Activated CD4-positive, alpha-beta T cell treated with anti-CD3 and anti-CD28 coated beads, Interleukin-2, amount 10 ng/mL, durations not matched to agents 7 days and 5 days (primary cell): ENCODE measurements around the gene IPO11. TPM values are rescaled to one million over a fixed set of nuclear protein-coding genes. Genes with fewer than 3 reads are reported as not detected.

ENCODE experiments used
- CTCF ChIA-PET: fragments of 350-600 bp; sonication (Branson Sonifier 250); formaldehyde crosslinking; loops from one replicate; lab custom pipeline; 2021; ENCODE audit warnings: antibody characterized with exemption; lab: Charles Lee
- POLR2A ChIA-PET: fragments of 350-600 bp; sonication (Branson Sonifier 250); formaldehyde crosslinking; loops from one replicate; lab custom pipeline; 2021; ENCODE audit warnings: antibody characterized with exemption; lab: Charles Lee
- DNase-seq: peaks from one replicate; pipeline ENCODE4 v3.0.0-alpha.2; 2020
- H3K27ac Mint-ChIP-seq: one replicate; pipeline ENCODE4 v1.8.0; 2021; ENCODE audit warnings: mild to moderate bottlenecking, moderate library complexity, mixed read lengths
- H3K27me3 Mint-ChIP-seq: one replicate; pipeline ENCODE4 v1.8.0; 2021; ENCODE audit warnings: mixed read lengths
- H3K36me3 Mint-ChIP-seq: one replicate; pipeline ENCODE4 v1.8.0; 2021; ENCODE audit warnings: low read depth, mixed read lengths
- H3K4me1 Mint-ChIP-seq: one replicate; pipeline ENCODE4 v1.8.0; 2021; ENCODE audit warnings: mixed read lengths
- H3K4me3 Mint-ChIP-seq: one replicate; pipeline ENCODE4 v1.8.0; 2021; ENCODE audit warnings: mild to moderate bottlenecking, moderate library complexity, mixed read lengths
- H3K9me3 Mint-ChIP-seq: one replicate; pipeline ENCODE4 v1.8.0; 2021; ENCODE audit warnings: mixed read lengths
- total RNA-seq, 2 experiments: library from RNA; stranded (reverse); gene quantifications; one replicate each; pipeline ENCODE4 v1.2.3, GENCODE V29; 2021

The IPO11 gene
- total RNA-seq, 2 experiments from 2014 or later = 27.3 to 29.9 TPM

GRCh38 chr5:62627121-62627520, 214.6 kb downstream of the IPO11 start:
- Mint-ChIP-seq H3K4me1 (no peaks in the 10 kb centered on the region), H3K36me3 (no peaks in the 10 kb centered on the region), H3K27ac (no peak overlapping the region), H3K27me3 (no peaks in the 10 kb centered on the region), H3K9me3 (no peaks in the 10 kb centered on the region), H3K4me3 (no peak overlapping the region)
- POLR2A ChIA-PET = no interaction called here
- DNase-seq = no peak
- CTCF ChIA-PET = no interaction called here

GRCh38 chr5:62627901-62628300, 215.3 kb downstream of the IPO11 start:
- H3K9me3 Mint-ChIP-seq = no peaks in the 10 kb centered on the region

GRCh38 chr5:62631909-62632580, 219.5 kb downstream of the IPO11 start:
- DNase-seq = no peak
- Mint-ChIP-seq H3K27me3 (no peaks in the 10 kb centered on the region), H3K4me1 (no peaks in the 10 kb centered on the region), H3K27ac (no peak overlapping the region), H3K4me3 (no peak overlapping the region), H3K9me3 (no peaks in the 10 kb centered on the region), H3K36me3 (no peaks in the 10 kb centered on the region)
- CTCF ChIA-PET = no interaction called here
- POLR2A ChIA-PET = interaction anchor here (0.7 kb wide), 1 partner anchor 1329 kb away, joined by 5 read pairs; no protein-coding TSS in a partner anchor

More at GRCh38 chr5:62627901-62628300, 215.3 kb downstream of the IPO11 start:
- Mint-ChIP-seq H3K27ac (no peak overlapping the region), H3K4me3 (no peak overlapping the region), H3K4me1 (no peaks in the 10 kb centered on the region), H3K36me3 (no peaks in the 10 kb centered on the region), H3K27me3 (no peaks in the 10 kb centered on the region)
- DNase-seq = no peak
- CTCF ChIA-PET = no interaction called here
- POLR2A ChIA-PET = no interaction called here

GRCh38 chr5:62633243-62633642, 220.7 kb downstream of the IPO11 start:
- DNase-seq = no peak
- H3K27ac Mint-ChIP-seq = no peak overlapping the region
- no peaks in the 10 kb centered on the region for H3K9me3 Mint-ChIP-seq
- no peaks in the 10 kb centered on the region for H3K27me3 Mint-ChIP-seq
- no peaks in the 10 kb centered on the region for H3K4me1 Mint-ChIP-seq
- ChIA-PET POLR2A (no interaction called here), CTCF (no interaction called here)
- no peak overlapping the region for H3K4me3 Mint-ChIP-seq
- no peaks in the 10 kb centered on the region for H3K36me3 Mint-ChIP-seq

GRCh38 chr5:62640446-62640845, 227.9 kb downstream of the IPO11 start:
- CTCF ChIA-PET = no interaction called here
- Mint-ChIP-seq H3K4me1 (peaks cover 3% of the 10 kb centered on the region), H3K27me3 (no peaks in the 10 kb centered on the region), H3K27ac (no peak overlapping the region), H3K9me3 (no peaks in the 10 kb centered on the region), H3K4me3 (no peak overlapping the region), H3K36me3 (no peaks in the 10 kb centered on the region)
- POLR2A ChIA-PET = no interaction called here
- DNase-seq = no peak

- Mint-ChIP-seq H3K36me3 (no peaks in the 10 kb centered on the region), H3K27ac (no peak overlapping the region), H3K4me1 (peaks cover 3% of the 10 kb centered on the region), H3K27me3 (no peaks in the 10 kb centered on the region), H3K9me3 (no peaks in the 10 kb centered on the region), H3K4me3 (no peak overlapping the region)
- no peak for DNase-seq
- POLR2A ChIA-PET = no interaction called here
- CTCF ChIA-PET = no interaction called here
Measured at GRCh38 chr5:62642468-62642867, 229.9 kb downstream of the IPO11 start.

- Mint-ChIP-seq H3K36me3 (no peaks in the 10 kb centered on the region), H3K9me3 (no peaks in the 10 kb centered on the region), H3K27me3 (no peaks in the 10 kb centered on the region), H3K27ac (no peak overlapping the region), H3K4me3 (no peak overlapping the region), H3K4me1 (peaks cover 3% of the 10 kb centered on the region)
- POLR2A ChIA-PET = no interaction called here
- CTCF ChIA-PET = interaction anchor here (0.6 to 1.0 kb wide), 2 partner anchors 42 to 65 kb away, joined by 3 read pairs; partner anchors contain the start of gene LRRC70
- DNase-seq = no peak
Measured at GRCh38 chr5:62643556-62644451, 231.2 kb downstream of the IPO11 start.

GRCh38 chr5:62645223-62645622, 232.7 kb downstream of the IPO11 start:
- POLR2A ChIA-PET = interaction anchor here (0.6 kb wide), 1 partner anchor 691 kb away, joined by 4 read pairs; no protein-coding TSS in a partner anchor
- H3K4me1 Mint-ChIP-seq = no peaks in the 10 kb centered on the region
- H3K27ac Mint-ChIP-seq = no peak overlapping the region
- no peak overlapping the region for H3K4me3 Mint-ChIP-seq
- CTCF ChIA-PET = no interaction called here
- H3K27me3 Mint-ChIP-seq = no peaks in the 10 kb centered on the region
- no peaks in the 10 kb centered on the region for H3K9me3 Mint-ChIP-seq
- H3K36me3 Mint-ChIP-seq = no peaks in the 10 kb centered on the region
- no peak for DNase-seq

GRCh38 chr5:62647241-62647640, 234.7 kb downstream of the IPO11 start:
- Mint-ChIP-seq H3K9me3 (no peaks in the 10 kb centered on the region), H3K4me1 (no peaks in the 10 kb centered on the region), H3K36me3 (no peaks in the 10 kb centered on the region), H3K27me3 (no peaks in the 10 kb centered on the region), H3K27ac (no peak overlapping the region), H3K4me3 (no peak overlapping the region)
- DNase-seq = no peak
- ChIA-PET CTCF (no interaction called here), POLR2A (no interaction called here)

GRCh38 chr5:62649025-62649424, 236.5 kb downstream of the IPO11 start:
- Mint-ChIP-seq H3K9me3 (peaks cover 5% of the 10 kb centered on the region), H3K4me1 (peaks cover 7% of the 10 kb centered on the region), H3K27ac (no peak overlapping the region), H3K27me3 (no peaks in the 10 kb centered on the region), H3K36me3 (no peaks in the 10 kb centered on the region), H3K4me3 (no peak overlapping the region)
- CTCF ChIA-PET = interaction anchor here (0.5 kb wide), 1 partner anchor 49 kb away, joined by 3 read pairs; no protein-coding TSS in a partner anchor
- DNase-seq = no peak
- POLR2A ChIA-PET = no interaction called here

- no peak for DNase-seq
- ChIA-PET POLR2A (no interaction called here), CTCF (interaction anchor here (0.5 kb wide), 1 partner anchor 49 kb away, joined by 3 read pairs; no protein-coding TSS in a partner anchor)
- Mint-ChIP-seq H3K4me3 (no peak overlapping the region), H3K27me3 (no peaks in the 10 kb centered on the region), H3K36me3 (no peaks in the 10 kb centered on the region), H3K9me3 (peaks cover 5% of the 10 kb centered on the region), H3K27ac (no peak overlapping the region), H3K4me1 (peaks cover 7% of the 10 kb centered on the region)
Measured at GRCh38 chr5:62649476-62650113, 237.0 kb downstream of the IPO11 start.

GRCh38 chr5:62650197-62650596, 237.6 kb downstream of the IPO11 start:
- CTCF ChIA-PET = no interaction called here
- Mint-ChIP-seq H3K27ac (no peak overlapping the region), H3K9me3 (peaks cover 5% of the 10 kb centered on the region)

More at GRCh38 chr5:62650197-62650596, 237.6 kb downstream of the IPO11 start:
- H3K4me1 Mint-ChIP-seq = peaks cover 7% of the 10 kb centered on the region
- H3K27me3 Mint-ChIP-seq = no peaks in the 10 kb centered on the region
- no peak overlapping the region for H3K4me3 Mint-ChIP-seq
- no peaks in the 10 kb centered on the region for H3K36me3 Mint-ChIP-seq
- POLR2A ChIA-PET = no interaction called here
- no peak for DNase-seq
